ENCODE data around the gene SLC9A6. TPM values are rescaled to one million over a fixed set of nuclear protein-coding genes. Genes with fewer than 3 reads are reported as not detected.

SLC9A6 gene
- total and polyA plus RNA-seq, 2 of the 13 experiments (the other 11 are each of a cell fraction or from before 2014, with no cell fraction given) = 3.9 to 8.0 TPM

GRCh38 chrX:136061286-136061685 lies 76.1 kb downstream of the SLC9A6 start:
- POLR2A ChIA-PET = no interaction called here
- Histone ChIP-seq H3K4me3 (replicated peaks in 1 of 3; ENCODE audit: insufficient read depth in 1 of 3, low read depth in 2 of 3, low read length in 3 of 3) (no peak overlapping the region), H3K27ac (ENCODE audit: extremely low read length, insufficient read depth, low read length) (no peak overlapping the region), H2AFZ (ENCODE audit: low read length) (no peak overlapping the region), H3K27me3 (ENCODE audit: control insufficient read depth in 1 of 2, insufficient read depth in 2 of 2, low read length in 2 of 2) (no peaks in the 10 kb centered on the region; a peak in 1 of 5 replicates), H3K79me2 (ENCODE audit: insufficient read depth, low read length) (no peaks in the 10 kb centered on the region), H3K36me3 (replicated peaks in 1 of 2; ENCODE audit: control insufficient read depth in 1 of 2, insufficient read depth in 2 of 2, low read length in 2 of 2) (no peaks in the 10 kb centered on the region), H3K9me3 (ENCODE audit: low read length) (no peaks in the 10 kb centered on the region), H3K9ac (ENCODE audit: insufficient read depth, low read depth, low read length) (no peak overlapping the region), H3K4me2 (ENCODE audit: low read depth, low read length) (no peak overlapping the region), H4K20me1 (ENCODE audit: insufficient read depth, low read length) (no peaks in the 10 kb centered on the region), H3K4me1 (ENCODE audit: insufficient read depth, low read length) (no peaks in the 10 kb centered on the region)
- ATAC-seq (no peak), FAIRE-seq (no peak), DNase-seq (ENCODE audit: low spot score) (no peak)
- 0% methylated on average over 3 of the region's 8 CpGs for WGBS (ENCODE audit: low lambda C conversion rate)
- CTCF ChIA-PET (ENCODE audit: low intra/inter-chr PET ratio, low total read pairs) = no interaction called here
- intact Hi-C loops (cut with micrococcal nuclease; ENCODE audit: unreplicated experiment) (no loop called here), in situ Hi-C loops (cut with HindIII; ENCODE audit: extremely low pct_ligation_motif_present, low pct_unique_long_range_greater_than_20kb) (no loop called here)
- TF ChIP-seq ZNF431 (CRISPR knock-in tag; IDR thresholded peaks at IDR 0.05; ENCODE audit: borderline replicate concordance, low read depth) = no peak
- TF ChIP-seq TARDBP (CRISPR knock-in tag; IDR thresholded peaks at IDR 0.05) = no peak
- no peak for TF ChIP-seq MBNL3 (CRISPR knock-in tag; conservative IDR thresholded peaks at IDR 0.05)
- BruUV-seq (replicated peaks) = no TSS peak

GRCh38 chrX:136061696-136062095 lies 76.5 kb downstream of the SLC9A6 start:
- in situ Hi-C loops (cut with HindIII; ENCODE audit: extremely low pct_ligation_motif_present, low pct_unique_long_range_greater_than_20kb) = no loop called here
- Histone ChIP-seq H3K9ac (ENCODE audit: insufficient read depth, low read depth, low read length) (no peak overlapping the region), H3K9me3 (ENCODE audit: low read length) (no peaks in the 10 kb centered on the region), H2AFZ (ENCODE audit: low read length) (no peak overlapping the region), H3K79me2 (ENCODE audit: insufficient read depth, low read length) (no peaks in the 10 kb centered on the region), H3K27ac (ENCODE audit: extremely low read length, insufficient read depth, low read length) (no peak overlapping the region), H3K4me2 (ENCODE audit: low read depth, low read length) (no peak overlapping the region), H4K20me1 (ENCODE audit: insufficient read depth, low read length) (no peaks in the 10 kb centered on the region), H3K36me3 (replicated peaks in 1 of 2; ENCODE audit: control insufficient read depth in 1 of 2, insufficient read depth in 2 of 2, low read length in 2 of 2) (no peaks in the 10 kb centered on the region), H3K4me3 (replicated peaks in 1 of 3; ENCODE audit: insufficient read depth in 1 of 3, low read depth in 2 of 3, low read length in 3 of 3) (no peak overlapping the region), H3K4me1 (ENCODE audit: insufficient read depth, low read length) (no peaks in the 10 kb centered on the region), H3K27me3 (ENCODE audit: control insufficient read depth in 1 of 2, insufficient read depth in 2 of 2, low read length in 2 of 2) (no peaks in the 10 kb centered on the region; a peak in 1 of 5 replicates)
- WGBS (ENCODE audit: low lambda C conversion rate) = 50% methylated on average over 3 of the region's 5 CpGs
- DNase-seq (ENCODE audit: low spot score) (no peak), ATAC-seq (no peak), FAIRE-seq (no peak)
- CTCF ChIA-PET (ENCODE audit: low intra/inter-chr PET ratio, low total read pairs) = no interaction called here
- POLR2A ChIA-PET = no interaction called here
- intact Hi-C loops (cut with micrococcal nuclease; ENCODE audit: unreplicated experiment) = no loop called here
- TF ChIP-seq ZFAT (CRISPR knock-in tag; conservative IDR thresholded peaks at IDR 0.05) = no peak
- TF ChIP-seq MTF2 (CRISPR knock-in tag; IDR thresholded peaks at IDR 0.05; ENCODE audit: borderline replicate concordance) = no peak
- TF ChIP-seq GFI1 (CRISPR knock-in tag; IDR thresholded peaks at IDR 0.05; ENCODE audit: borderline replicate concordance) = no peak
- TF ChIP-seq SAP130 (CRISPR knock-in tag; IDR thresholded peaks at IDR 0.05; ENCODE audit: low read depth) = no peak
- no peak for TF ChIP-seq ZNF138 (CRISPR knock-in tag; IDR thresholded peaks at IDR 0.05; ENCODE audit: low read depth)
- no peak for TF ChIP-seq SMAD3 (CRISPR knock-in tag; IDR thresholded peaks at IDR 0.05)
- no peak for TF ChIP-seq GRHL1 (CRISPR knock-in tag; conservative IDR thresholded peaks at IDR 0.05)
- no peak for TF ChIP-seq IRF2 (CRISPR knock-in tag; IDR thresholded peaks at IDR 0.05)
- TF ChIP-seq HBP1 (CRISPR knock-in tag; IDR thresholded peaks at IDR 0.05; ENCODE audit: low read depth) = no peak
- TF ChIP-seq ZNF672 (CRISPR knock-in tag; IDR thresholded peaks at IDR 0.05) = no peak
- BruUV-seq (replicated peaks) = no TSS peak
